Measurements from ENCODE around the gene TBX2. TPM values are rescaled to one million over a fixed set of nuclear protein-coding genes. Genes with fewer than 3 reads are reported as not detected.

Gene TBX2
- total RNA-seq, 1 donor from 2014 or later: not detected

DNA sequence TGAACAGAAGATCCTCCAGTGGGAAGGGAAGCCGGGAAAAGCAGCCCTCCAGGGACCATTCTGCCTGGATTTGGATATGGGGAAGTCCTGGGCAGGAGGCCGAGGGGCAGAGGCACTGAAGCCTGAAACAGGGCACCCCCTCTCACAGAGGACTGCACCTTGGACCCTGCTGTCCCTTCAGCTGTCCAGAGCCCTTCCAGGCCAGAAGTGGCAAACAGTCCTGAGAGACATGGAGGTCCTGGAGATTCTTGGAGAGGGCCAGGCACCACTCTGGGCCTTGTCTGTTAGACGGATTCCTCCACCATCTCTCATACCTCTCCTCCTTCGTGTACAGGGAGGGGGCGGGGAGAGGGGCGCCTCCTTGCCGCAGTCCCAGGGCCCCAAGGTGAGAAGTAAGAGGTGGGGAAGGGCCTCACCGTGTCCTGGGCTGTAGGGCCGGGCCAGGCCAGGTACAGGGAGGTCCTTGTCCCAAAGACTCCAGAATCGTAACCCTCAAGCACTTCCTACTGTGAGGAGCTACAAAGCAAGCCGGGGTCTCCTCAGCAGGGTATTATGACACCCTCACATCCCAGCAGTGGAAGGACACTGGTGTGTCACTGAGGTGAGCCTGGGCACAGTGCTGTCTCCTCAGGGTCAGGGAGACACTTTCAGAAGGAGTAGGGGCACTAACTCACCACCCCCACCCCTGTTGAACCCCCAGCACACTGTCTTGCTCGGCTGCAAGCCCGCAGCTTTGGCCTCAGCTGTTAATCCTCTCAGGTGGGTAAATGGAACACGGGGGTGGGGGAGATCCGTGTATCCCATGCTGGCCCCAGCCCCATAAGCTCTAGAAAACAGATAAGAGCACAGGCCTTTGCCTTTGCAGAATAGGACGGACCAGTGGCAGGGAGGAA, 16.6 kb upstream of the TBX2 start:
- Histone ChIP-seq H3F3A (ENCODE audit: low read depth) (no peaks in the 10 kb centered on the region), H3K36me3 (no peaks in the 10 kb centered on the region), H2AFZ (replicated peaks) (no peak overlapping the region), H3K27me3 (no peaks in the 10 kb centered on the region), H3K4me2 (no peak overlapping the region), H3K27ac (no peak overlapping the region), H3K4me1 (peaks cover 14% of the 10 kb centered on the region), H3K4me3 (no peak overlapping the region), H3K79me2 (ENCODE audit: low read depth) (no peaks in the 10 kb centered on the region), H3K9me3 (ENCODE audit: low read depth) (no peaks in the 10 kb centered on the region), H3K9ac (no peak overlapping the region), H4K20me1 (ENCODE audit: low read depth) (no peaks in the 10 kb centered on the region)
- peaks cover 29% of the 10 kb centered on the region for H3K4me1 Mint-ChIP-seq
- no peak for TF ChIP-seq EZH2 (IDR thresholded peaks at IDR 0.05)
- TF ChIP-seq, protein P1, sequence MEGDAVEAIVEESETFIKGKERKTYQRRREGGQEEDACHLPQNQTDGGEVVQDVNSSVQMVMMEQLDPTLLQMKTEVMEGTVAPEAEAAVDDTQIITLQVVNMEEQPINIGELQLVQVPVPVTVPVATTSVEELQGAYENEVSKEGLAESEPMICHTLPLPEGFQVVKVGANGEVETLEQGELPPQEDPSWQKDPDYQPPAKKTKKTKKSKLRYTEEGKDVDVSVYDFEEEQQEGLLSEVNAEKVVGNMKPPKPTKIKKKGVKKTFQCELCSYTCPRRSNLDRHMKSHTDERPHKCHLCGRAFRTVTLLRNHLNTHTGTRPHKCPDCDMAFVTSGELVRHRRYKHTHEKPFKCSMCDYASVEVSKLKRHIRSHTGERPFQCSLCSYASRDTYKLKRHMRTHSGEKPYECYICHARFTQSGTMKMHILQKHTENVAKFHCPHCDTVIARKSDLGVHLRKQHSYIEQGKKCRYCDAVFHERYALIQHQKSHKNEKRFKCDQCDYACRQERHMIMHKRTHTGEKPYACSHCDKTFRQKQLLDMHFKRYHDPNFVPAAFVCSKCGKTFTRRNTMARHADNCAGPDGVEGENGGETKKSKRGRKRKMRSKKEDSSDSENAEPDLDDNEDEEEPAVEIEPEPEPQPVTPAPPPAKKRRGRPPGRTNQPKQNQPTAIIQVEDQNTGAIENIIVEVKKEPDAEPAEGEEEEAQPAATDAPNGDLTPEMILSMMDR (IDR thresholded peaks at IDR 0.05): no peak
- no peak for TF ChIP-seq EZH2phosphoT487 (IDR thresholded peaks at IDR 0.05)
- peaks cover 2% of the 10 kb centered on the region for H3K36me3 Mint-ChIP-seq
- DNase-seq (ENCODE audit: low spot score): no peak
- H3K27me3 Mint-ChIP-seq (ENCODE audit: insufficient read depth, low read depth): peaks cover 20% of the 10 kb centered on the region
- no peaks in the 10 kb centered on the region for H3K9me3 Mint-ChIP-seq
- H3K27ac Mint-ChIP-seq: no peak overlapping the region
- no peak overlapping the region for H3K4me3 Mint-ChIP-seq

DNA sequence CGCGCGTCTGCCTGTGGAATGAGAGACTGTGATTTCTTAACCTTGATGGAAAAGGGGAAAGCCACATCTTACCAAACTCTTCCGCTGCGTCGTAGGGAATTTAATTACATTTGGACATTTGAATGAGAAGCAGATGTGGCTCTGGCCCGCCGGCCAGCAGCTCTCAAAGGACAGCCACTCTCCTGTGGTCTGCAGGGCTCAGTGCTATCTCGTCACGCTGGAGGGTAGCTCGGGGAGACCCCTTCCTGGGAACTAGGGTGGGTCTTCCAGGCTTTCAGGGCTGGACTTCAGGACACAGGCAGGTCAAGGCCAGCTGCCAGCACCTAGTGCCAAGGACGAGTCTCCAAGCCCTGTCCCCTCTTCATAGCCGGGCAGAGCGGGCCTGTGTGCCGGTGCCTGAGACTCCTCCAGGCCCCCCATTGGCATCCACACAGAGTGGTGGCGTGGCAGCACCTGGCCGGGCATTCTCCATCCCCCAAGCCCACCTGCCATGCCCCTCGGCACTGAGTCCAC, 15.9 kb upstream of the TBX2 start:
- Histone ChIP-seq H3K27me3 (no peaks in the 10 kb centered on the region), H4K20me1 (ENCODE audit: low read depth) (no peaks in the 10 kb centered on the region), H3K9ac (no peak overlapping the region), H3F3A (ENCODE audit: low read depth) (no peaks in the 10 kb centered on the region), H3K4me1 (peaks cover 11% of the 10 kb centered on the region), H3K4me2 (no peak overlapping the region), H3K4me3 (no peak overlapping the region), H2AFZ (replicated peaks) (no peak overlapping the region), H3K79me2 (ENCODE audit: low read depth) (no peaks in the 10 kb centered on the region), H3K27ac (no peak overlapping the region), H3K36me3 (no peaks in the 10 kb centered on the region), H3K9me3 (ENCODE audit: low read depth) (no peaks in the 10 kb centered on the region)
- no peak for DNase-seq (ENCODE audit: low spot score)
- peaks cover 26% of the 10 kb centered on the region for H3K4me1 Mint-ChIP-seq
- H3K27ac Mint-ChIP-seq: no peak overlapping the region
- no peak overlapping the region for H3K4me3 Mint-ChIP-seq
- no peaks in the 10 kb centered on the region for H3K9me3 Mint-ChIP-seq
- TF ChIP-seq EZH2 (IDR thresholded peaks at IDR 0.05) (no peak), EZH2phosphoT487 (IDR thresholded peaks at IDR 0.05) (no peak)
- TF ChIP-seq, protein P1 (IDR thresholded peaks at IDR 0.05): no peak
- H3K36me3 Mint-ChIP-seq: peaks cover 2% of the 10 kb centered on the region
- H3K27me3 Mint-ChIP-seq (ENCODE audit: insufficient read depth, low read depth): peaks cover 20% of the 10 kb centered on the region

DNA sequence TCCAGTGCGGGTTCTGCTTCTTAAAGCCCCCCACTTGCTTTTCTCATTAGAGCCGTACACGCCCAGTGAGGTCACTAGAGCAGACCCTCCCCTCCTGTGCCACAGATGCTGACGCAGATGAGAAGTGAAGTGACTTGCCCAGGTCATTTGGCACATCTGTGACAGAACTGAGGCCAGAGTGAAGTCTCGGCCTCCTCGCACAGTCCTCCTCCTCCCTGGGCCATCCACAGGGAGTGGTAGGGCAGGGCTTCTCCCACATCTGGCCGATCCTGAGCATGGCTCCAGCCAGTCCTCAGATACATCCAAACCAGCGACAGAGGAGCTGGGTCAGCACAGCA, 15.3 kb upstream of the TBX2 start:
- DNase-seq (ENCODE audit: low spot score): no peak
- Histone ChIP-seq H3K4me2 (no peak overlapping the region), H3K36me3 (no peaks in the 10 kb centered on the region), H3K27me3 (no peaks in the 10 kb centered on the region), H2AFZ (replicated peaks) (no peak overlapping the region), H3K27ac (no peak overlapping the region), H3K9me3 (ENCODE audit: low read depth) (no peaks in the 10 kb centered on the region), H3K79me2 (ENCODE audit: low read depth) (no peaks in the 10 kb centered on the region), H3F3A (ENCODE audit: low read depth) (no peaks in the 10 kb centered on the region), H3K4me1 (peaks cover 9% of the 10 kb centered on the region), H4K20me1 (ENCODE audit: low read depth) (no peaks in the 10 kb centered on the region), H3K9ac (no peak overlapping the region), H3K4me3 (no peak overlapping the region)
- peaks cover 2% of the 10 kb centered on the region for H3K36me3 Mint-ChIP-seq
- TF ChIP-seq EZH2phosphoT487 (IDR thresholded peaks at IDR 0.05) (no peak), EZH2 (IDR thresholded peaks at IDR 0.05) (no peak)
- TF ChIP-seq, protein P1 (IDR thresholded peaks at IDR 0.05): no peak
- H3K27me3 Mint-ChIP-seq (ENCODE audit: insufficient read depth, low read depth): peaks cover 20% of the 10 kb centered on the region
- H3K4me3 Mint-ChIP-seq: no peak overlapping the region
- H3K4me1 Mint-ChIP-seq: peaks cover 23% of the 10 kb centered on the region
- no peaks in the 10 kb centered on the region for H3K9me3 Mint-ChIP-seq
- no peak overlapping the region for H3K27ac Mint-ChIP-seq
